Measurements from ENCODE around the gene TDRD3.
A peak's percentile ranks its signal among the peaks of the same experiment; 100 is the strongest.
"Not testable (repeated sequence)": the region's sequence is repeated elsewhere in the genome, so short reads cannot be mapped to it uniquely, and the experiment has no call there.

Gene TDRD3

DNA sequence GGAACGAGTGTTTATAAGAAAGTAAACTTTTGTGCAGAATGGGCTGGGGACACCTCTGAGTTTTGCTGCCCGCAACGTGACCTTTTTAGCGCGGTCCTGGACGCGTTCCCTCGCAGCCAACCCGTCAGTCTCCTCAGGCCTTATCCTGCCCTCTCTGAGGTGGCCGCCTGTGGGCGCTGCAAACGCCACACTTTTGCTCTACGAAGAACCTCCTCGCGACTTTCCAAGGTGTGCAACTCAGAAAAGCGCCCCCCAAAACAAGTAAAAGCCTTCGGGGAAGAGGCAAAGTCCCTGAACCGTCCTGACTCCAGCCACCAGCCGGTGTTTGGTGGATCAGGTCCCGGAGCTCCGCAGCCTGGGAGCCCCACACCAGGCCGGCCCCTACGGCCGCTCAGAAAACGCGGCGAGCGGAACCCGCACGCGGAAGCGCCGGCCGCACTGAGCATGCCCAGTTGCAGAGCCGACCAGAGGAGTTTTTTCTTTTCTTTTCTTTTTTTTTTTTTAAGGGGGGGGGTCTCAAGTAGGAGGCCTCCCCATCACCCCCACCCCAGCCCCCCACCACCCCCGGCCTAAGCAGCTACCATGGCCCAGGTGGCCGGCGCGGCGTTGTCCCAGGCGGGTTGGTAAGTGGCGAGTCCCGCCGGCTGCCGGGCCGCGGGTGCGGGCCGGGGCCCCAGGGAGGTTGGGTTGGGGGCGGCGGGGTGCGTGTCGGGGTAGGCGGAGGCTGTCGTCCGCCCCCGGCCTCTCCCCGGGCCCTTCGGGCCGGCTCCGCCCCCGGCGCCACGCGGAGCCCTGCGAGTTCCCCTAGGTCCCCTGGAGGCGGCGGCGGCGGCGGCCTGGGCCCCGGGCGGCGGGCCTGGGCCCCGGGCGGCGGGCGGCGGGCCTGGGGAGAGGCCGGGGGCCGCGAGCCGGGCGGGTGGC lies at the start of gene TDRD3:
TSS of gene TDRD3 (plus strand) at position 438 of the 921 bp plus-strand sequence. CDS start at position 583, 145 bp downstream.
- in situ Hi-C loops (cut with MboI; ENCODE audit: low sequenced_read_pairs): no loop called here
- Histone ChIP-seq H3K36me3 (replicated peaks) (no peaks in the 10 kb centered on the region), H3K4me1 (peaks cover 26% of the 10 kb centered on the region), H3K4me3 (peak within 1 kb of the TSS; percentile 54), H3K9me3 (no peaks in the 10 kb centered on the region), H3K27me3 (ENCODE audit: low read depth) (no peaks in the 10 kb centered on the region)
- peak; percentile 81 to 88 for DNase-seq (ENCODE audit: low spot score in 2 of 2)

DNA sequence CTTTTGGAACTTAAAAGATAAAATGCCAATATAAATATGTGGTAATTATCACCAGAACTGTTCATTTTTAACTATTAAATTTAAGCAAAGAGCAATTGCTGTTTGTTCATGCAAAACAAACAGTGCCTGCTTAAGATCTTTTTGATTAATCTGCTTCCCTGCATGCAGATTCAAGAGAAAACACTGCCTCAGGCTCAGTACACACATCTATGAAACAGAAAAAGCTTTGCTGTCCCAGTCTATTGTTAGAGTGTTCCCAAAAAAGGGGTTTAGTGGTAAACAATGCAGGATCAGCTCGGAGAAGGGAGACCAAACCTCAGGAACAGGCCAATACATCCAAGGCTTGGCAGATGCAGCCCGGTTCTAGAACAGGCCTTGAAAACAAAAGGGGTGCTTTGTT lies 49.3 kb upstream of the TDRD3 start:
- in situ Hi-C loops (cut with MboI; ENCODE audit: low sequenced_read_pairs): no loop called here

DNA sequence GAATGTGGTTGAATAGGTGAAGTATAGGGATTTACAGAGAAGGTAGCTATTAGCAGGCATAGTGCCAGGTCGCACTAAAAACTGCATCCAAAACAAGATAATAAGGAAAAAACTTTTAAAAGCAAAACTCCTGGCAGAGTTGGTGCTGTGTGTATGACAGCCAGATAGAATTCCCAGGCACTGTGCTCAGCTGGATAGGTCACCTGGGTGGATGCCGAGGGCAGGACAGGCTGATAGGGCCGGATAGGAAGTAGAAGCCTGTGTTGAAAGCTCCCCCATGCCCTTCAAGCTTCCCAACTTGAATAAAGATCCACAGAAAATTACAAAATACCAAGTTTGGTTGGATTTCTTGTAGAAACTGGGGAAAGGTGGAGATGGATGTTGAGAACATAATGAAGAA lies 48.9 kb upstream of the TDRD3 start:
- H3K36me3 ChIP-seq (replicated peaks): no peaks in the 10 kb centered on the region
- H3K9me3 ChIP-seq: no peaks in the 10 kb centered on the region
- H3K4me1 ChIP-seq: peaks cover 6% of the 10 kb centered on the region
- no peak overlapping the region for H3K4me3 ChIP-seq
- in situ Hi-C loops (cut with MboI; ENCODE audit: low sequenced_read_pairs): no loop called here
- DNase-seq (ENCODE audit: low spot score in 2 of 2): no peak
- no peaks in the 10 kb centered on the region for H3K27me3 ChIP-seq (ENCODE audit: low read depth)

More for the DNA sequence above, 49.3 kb upstream of the TDRD3 start:
- Histone ChIP-seq H3K4me1 (peaks cover 6% of the 10 kb centered on the region), H3K27me3 (ENCODE audit: low read depth) (no peaks in the 10 kb centered on the region), H3K36me3 (replicated peaks) (no peaks in the 10 kb centered on the region), H3K4me3 (no peak overlapping the region), H3K9me3 (no peaks in the 10 kb centered on the region)
- DNase-seq (ENCODE audit: low spot score in 2 of 2): peak; percentile 32 to 72

DNA sequence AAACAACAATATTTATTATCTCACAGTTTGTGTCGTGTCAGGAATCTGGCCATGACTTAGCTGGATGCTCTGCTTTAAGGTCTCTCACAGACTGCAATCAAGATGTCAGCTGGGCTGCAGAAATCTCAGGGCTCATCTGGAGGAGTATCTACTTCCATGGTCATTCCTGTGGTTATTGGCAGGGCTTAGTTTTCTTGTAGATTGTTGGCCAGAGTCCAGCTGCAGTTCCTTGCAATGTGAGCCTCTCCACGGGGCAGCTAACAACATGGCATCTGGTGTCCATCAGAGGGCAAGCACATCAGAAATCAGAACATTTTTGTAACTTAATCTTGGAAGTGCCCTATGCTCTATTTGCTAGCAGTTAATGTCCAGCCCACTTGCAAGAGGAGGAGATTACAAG lies 45.7 kb upstream of the TDRD3 start:
- H3K27me3 ChIP-seq (ENCODE audit: low read depth): no peaks in the 10 kb centered on the region
- peak in 1 of 2 experiments; percentile 22 for DNase-seq (ENCODE audit: low spot score in 2 of 2)
- in situ Hi-C loops (cut with MboI; ENCODE audit: low sequenced_read_pairs): no loop called here
- no peak overlapping the region for H3K4me3 ChIP-seq
- no peaks in the 10 kb centered on the region for H3K9me3 ChIP-seq
- H3K36me3 ChIP-seq (replicated peaks): no peaks in the 10 kb centered on the region
- H3K4me1 ChIP-seq: peaks cover 6% of the 10 kb centered on the region

DNA sequence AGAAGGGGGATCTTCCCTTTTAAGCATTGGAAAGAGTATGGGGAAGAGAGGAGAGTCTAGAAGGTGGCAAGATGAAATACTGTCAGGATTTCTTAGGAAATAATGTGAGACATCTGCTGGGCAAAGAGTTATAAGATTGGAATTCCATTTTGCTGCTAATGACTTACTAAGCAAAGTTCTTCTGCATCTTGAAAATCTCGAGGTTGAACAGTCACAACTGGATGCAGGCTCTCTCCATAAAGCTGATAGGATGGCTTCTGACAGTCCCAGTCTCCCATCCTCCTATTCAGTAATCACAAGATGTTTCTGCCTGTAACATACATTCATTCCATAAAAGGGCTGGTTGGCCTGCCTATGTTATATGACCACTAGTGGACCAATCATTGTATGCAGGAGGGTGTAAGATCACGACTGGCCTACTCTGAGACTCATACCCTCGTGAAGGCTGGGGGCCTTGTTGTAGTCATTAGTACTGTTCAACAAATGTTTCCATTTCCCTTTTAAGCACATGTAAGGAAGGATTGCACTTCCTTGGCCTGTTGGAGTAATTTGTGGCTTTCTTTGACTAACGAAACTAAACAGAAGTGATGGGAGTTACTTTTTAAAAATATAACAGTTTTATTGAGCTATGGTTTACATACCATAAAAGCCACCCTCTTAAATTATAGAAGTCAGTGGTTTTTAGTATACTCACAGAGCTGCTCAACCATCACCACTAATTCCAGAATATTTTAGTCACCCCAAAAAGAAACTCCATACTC lies 45.0 kb upstream of the TDRD3 start:
- H3K36me3 ChIP-seq (replicated peaks): no peaks in the 10 kb centered on the region
- peaks cover 6% of the 10 kb centered on the region for H3K4me1 ChIP-seq
- DNase-seq (ENCODE audit: low spot score in 2 of 2): no peak
- in situ Hi-C loops (cut with MboI; ENCODE audit: low sequenced_read_pairs): no loop called here
- H3K4me3 ChIP-seq: no peak overlapping the region
- no peaks in the 10 kb centered on the region for H3K27me3 ChIP-seq (ENCODE audit: low read depth)
- H3K9me3 ChIP-seq: no peaks in the 10 kb centered on the region

DNA sequence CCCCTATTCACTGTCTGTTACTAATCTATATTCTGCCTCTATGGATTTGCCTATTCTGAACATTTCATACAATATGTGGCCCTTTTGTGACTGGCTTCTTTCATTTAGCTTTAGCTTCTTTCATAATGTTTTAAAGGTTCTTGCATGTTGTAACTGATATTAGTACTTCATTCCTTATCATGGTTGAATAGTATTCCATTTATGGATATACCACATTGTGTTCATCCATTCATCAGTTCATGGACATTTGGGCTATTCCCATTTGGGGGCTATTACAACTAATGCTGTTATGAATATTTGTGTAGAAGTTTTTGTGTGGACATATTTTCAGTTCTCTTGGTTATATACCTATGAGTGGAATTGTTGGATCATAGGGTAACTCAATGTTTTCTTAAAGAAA lies 44.4 kb upstream of the TDRD3 start:
- H3K9me3 ChIP-seq: no peaks in the 10 kb centered on the region
- DNase-seq (ENCODE audit: low spot score in 2 of 2): no peak
- no peaks in the 10 kb centered on the region for H3K36me3 ChIP-seq (replicated peaks)
- in situ Hi-C loops (cut with MboI; ENCODE audit: low sequenced_read_pairs): no loop called here
- H3K4me1 ChIP-seq: peaks cover under 1% of the 10 kb centered on the region; the same call in 1 of the 2 replicates
- H3K4me3 ChIP-seq: no peak overlapping the region
- no peaks in the 10 kb centered on the region for H3K27me3 ChIP-seq (ENCODE audit: low read depth)

DNA sequence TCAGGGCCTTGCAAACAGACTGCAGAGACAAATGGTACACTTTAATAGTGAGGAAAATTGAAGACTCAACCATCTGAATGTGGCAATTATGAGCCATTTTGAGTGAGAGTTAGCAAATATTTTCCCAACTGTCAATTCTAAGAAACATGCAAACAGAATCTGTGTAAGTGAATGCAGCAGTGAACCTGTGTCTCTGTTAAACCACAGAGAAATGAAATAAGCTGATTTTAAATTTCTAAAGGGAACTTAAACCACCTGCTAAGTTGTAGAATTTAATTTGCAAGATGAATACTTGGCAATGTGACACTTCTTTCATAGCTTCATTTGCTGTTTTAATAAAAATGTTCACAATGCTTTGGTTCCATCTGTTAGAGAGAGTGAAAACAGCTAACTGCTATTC lies 42.0 kb upstream of the TDRD3 start:
- no peak overlapping the region for H3K4me3 ChIP-seq
- H3K4me1 ChIP-seq: no peaks in the 10 kb centered on the region

DNA sequence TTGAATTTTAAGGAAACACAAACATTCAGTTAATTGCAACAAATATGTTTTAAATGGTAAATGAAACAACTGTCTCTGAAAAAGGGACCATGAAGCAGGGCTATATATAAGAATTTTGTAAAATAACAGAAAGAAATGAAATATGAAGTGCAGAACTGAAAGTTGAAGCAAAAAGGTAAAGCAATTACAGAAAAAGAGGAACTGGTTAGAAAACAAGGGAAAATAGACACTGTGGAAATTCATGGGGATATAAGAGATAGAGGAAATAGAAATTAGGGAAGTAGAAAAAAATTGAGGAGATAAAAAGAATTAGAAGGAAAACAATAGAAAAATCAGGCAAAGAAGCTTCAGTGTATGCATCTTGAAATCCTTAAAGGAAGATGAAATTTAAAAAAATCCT lies 40.0 kb upstream of the TDRD3 start:
- H3K36me3 ChIP-seq (replicated peaks): no peaks in the 10 kb centered on the region
- no peaks in the 10 kb centered on the region for H3K4me1 ChIP-seq
- H3K27me3 ChIP-seq (ENCODE audit: low read depth): no peaks in the 10 kb centered on the region
- no peak for DNase-seq (ENCODE audit: low spot score in 2 of 2)
- H3K9me3 ChIP-seq: no peaks in the 10 kb centered on the region
- in situ Hi-C loops (cut with MboI; ENCODE audit: low sequenced_read_pairs): no loop called here
- no peak overlapping the region for H3K4me3 ChIP-seq

More for the DNA sequence above, 42.0 kb upstream of the TDRD3 start:
- Histone ChIP-seq H3K36me3 (replicated peaks) (no peaks in the 10 kb centered on the region), H3K27me3 (ENCODE audit: low read depth) (no peaks in the 10 kb centered on the region), H3K9me3 (no peaks in the 10 kb centered on the region)
- in situ Hi-C loops (cut with MboI; ENCODE audit: low sequenced_read_pairs): no loop called here
- DNase-seq (ENCODE audit: low spot score in 2 of 2): no peak

DNA sequence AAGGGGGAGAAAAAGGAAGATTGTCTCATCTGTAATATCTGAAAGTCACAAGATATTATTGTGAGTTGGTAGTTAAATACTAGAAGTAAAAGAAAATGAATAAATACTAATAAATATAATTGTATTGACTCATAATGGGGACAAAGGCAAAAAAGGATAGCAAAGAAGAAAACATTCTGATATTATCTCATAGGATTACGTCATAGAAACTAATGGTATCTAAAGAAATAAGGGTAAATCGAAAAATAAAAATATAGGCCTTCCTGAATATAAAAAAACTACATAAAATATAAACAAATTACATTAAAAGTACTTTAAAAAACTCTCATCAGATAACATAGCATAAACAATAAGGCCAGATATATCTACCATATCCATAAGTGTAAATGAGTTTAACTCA lies 38.6 kb upstream of the TDRD3 start:
- H3K27me3 ChIP-seq (ENCODE audit: low read depth): no peaks in the 10 kb centered on the region
- in situ Hi-C loops (cut with MboI; ENCODE audit: low sequenced_read_pairs): no loop called here
- no peaks in the 10 kb centered on the region for H3K9me3 ChIP-seq
- peaks cover 6% of the 10 kb centered on the region; the same call in 1 of the 2 replicates for H3K4me1 ChIP-seq
- H3K4me3 ChIP-seq: no peak overlapping the region
- no peak for DNase-seq (ENCODE audit: low spot score in 2 of 2)
- no peaks in the 10 kb centered on the region for H3K36me3 ChIP-seq (replicated peaks)

DNA sequence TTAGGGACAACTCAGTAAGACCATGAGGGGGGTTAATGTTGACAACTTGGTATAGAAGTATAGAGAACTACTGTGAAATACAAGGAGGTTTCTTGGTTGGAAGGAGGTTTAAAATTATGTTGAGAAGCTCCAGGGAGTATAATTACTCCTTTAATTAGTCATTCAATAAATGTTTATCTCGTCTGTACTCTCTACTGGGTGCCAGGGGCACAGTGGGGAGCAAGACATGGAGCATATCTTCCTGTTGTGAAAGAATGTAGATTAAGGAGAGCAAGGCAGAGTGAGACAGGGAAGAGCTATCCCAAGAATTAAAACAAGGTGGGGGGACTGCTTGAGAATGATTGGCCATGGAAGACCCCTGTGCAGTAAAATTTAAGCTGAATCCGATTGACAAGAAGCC lies 33.7 kb upstream of the TDRD3 start:
- in situ Hi-C loops (cut with MboI; ENCODE audit: low sequenced_read_pairs): no loop called here
- H3K9me3 ChIP-seq: no peaks in the 10 kb centered on the region
- no peak for DNase-seq (ENCODE audit: low spot score in 2 of 2)
- H3K36me3 ChIP-seq (replicated peaks): no peaks in the 10 kb centered on the region
- H3K4me3 ChIP-seq: no peak overlapping the region
- peaks cover 6% of the 10 kb centered on the region; the same call in 1 of the 2 replicates for H3K4me1 ChIP-seq
- H3K27me3 ChIP-seq (ENCODE audit: low read depth): no peaks in the 10 kb centered on the region

DNA sequence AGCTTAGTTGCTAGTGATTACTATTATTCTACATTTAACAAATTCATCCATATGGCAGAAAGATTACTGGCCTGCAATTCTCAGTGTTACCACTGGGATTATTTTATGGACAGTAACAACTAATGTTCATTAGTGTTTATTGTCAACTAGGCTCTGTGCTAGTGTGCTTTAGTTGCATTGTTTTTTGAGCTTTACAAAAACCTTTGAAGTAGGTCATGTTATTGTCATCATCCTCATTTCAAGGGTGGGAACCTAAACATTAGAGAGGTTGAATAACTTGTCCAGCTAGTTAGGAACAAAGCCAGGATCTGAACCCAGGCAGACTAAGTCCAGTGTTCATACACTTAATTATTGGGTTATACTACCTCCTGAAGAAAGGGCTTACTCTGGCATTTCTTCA lies 27.8 kb upstream of the TDRD3 start:
- no peak for DNase-seq (ENCODE audit: low spot score in 2 of 2)

DNA sequence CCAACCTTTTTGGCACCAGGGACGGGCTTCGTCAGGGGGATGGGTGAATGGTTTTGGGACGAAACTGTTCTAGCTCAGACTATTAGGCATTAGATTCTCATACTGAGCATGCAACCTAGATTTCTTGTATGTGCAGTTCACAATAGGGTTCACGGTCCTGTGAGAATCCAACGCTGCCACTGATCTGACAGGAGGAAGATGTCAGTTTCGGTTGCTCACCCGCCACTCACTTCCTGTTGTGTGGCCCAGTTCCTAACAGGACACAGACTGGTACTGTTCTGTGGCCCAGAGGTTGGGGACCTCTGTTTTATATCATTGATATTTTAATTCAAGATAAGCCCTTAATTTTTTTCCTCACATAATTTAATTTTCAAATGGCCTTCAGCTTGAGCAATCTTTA lies 26.7 kb upstream of the TDRD3 start:
- Histone ChIP-seq H3K27me3 (ENCODE audit: low read depth) (no peaks in the 10 kb centered on the region), H3K4me3 (no peak overlapping the region), H3K4me1 (no peaks in the 10 kb centered on the region), H3K36me3 (replicated peaks) (no peaks in the 10 kb centered on the region), H3K9me3 (no peaks in the 10 kb centered on the region)
- in situ Hi-C loops (cut with MboI; ENCODE audit: low sequenced_read_pairs): no loop called here
- no peak for DNase-seq (ENCODE audit: low spot score in 2 of 2)

More for the DNA sequence above, 27.8 kb upstream of the TDRD3 start:
- Histone ChIP-seq H3K4me1 (no peaks in the 10 kb centered on the region), H3K9me3 (no peaks in the 10 kb centered on the region), H3K4me3 (no peak overlapping the region), H3K27me3 (ENCODE audit: low read depth) (no peaks in the 10 kb centered on the region), H3K36me3 (replicated peaks) (no peaks in the 10 kb centered on the region)
- in situ Hi-C loops (cut with MboI; ENCODE audit: low sequenced_read_pairs): no loop called here

DNA sequence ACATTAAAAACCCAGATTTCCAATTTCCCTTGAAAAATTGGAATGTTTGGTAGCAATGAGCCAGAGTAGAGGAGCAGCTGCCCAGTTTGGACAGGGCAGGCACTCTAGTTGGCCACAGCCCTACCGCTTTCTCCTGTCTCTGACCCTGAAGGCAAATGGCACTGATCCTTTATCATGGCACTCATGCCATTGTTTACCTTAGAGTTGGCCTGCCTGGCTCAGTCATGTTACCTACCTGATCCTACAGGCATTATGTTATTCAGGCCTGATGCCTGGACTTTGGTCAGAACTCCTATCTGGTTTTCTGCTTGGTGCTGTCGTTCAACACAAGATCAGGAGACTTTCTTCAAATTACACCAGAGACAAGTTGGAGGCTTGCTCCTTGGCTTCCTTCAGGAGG lies 24.9 kb upstream of the TDRD3 start:
- no peaks in the 10 kb centered on the region for H3K4me1 ChIP-seq
- in situ Hi-C loops (cut with MboI; ENCODE audit: low sequenced_read_pairs): no loop called here
- DNase-seq (ENCODE audit: low spot score in 2 of 2): no peak
- H3K27me3 ChIP-seq (ENCODE audit: low read depth): no peaks in the 10 kb centered on the region
- H3K9me3 ChIP-seq: no peaks in the 10 kb centered on the region
- no peak overlapping the region for H3K4me3 ChIP-seq
- H3K36me3 ChIP-seq (replicated peaks): no peaks in the 10 kb centered on the region

DNA sequence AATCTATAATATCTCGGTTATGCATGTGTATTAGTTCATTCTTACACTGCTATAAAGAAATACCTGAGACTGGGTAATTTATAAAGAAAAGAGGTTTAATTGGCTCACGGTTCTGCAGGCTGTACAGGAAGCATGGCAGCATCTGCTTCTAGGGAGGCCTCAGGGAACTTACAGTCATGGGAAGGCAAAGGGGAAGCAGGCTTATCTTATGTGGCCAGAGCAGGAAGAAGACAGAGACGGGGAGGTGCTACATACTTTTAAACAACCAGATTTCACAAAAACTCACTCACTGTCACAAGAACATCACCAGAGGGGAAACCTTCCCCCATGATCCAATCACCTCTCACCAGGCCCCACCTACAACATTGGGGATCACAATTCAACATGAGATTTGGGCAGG lies 17.7 kb upstream of the TDRD3 start:
- H3K36me3 ChIP-seq (replicated peaks); DNase-seq (ENCODE audit: low spot score in 2 of 2); H3K9me3 ChIP-seq; H3K4me3 ChIP-seq; H3K27me3 ChIP-seq (ENCODE audit: low read depth); H3K4me1 ChIP-seq; in situ Hi-C loops (cut with MboI; ENCODE audit: low sequenced_read_pairs): not testable (repeated sequence)
